Neural progenitor cell (in vitro differentiated cells): ENCODE measurements around the gene ELAVL4. TPM values are rescaled to one million over a fixed set of nuclear protein-coding genes. Genes with fewer than 3 reads are reported as not detected.

Experiments
- DNase-seq: peaks from one replicate; pipeline ENCODE4 v3.0.0-alpha.2; 2016; ENCODE audit warnings: low spot score
- H2AFZ ChIP-seq: fragments of 200-600 bp; sonication (generic); replicated peaks from 2 replicates; pipeline ENCODE4 v1.6.1; 2016; ENCODE audit warnings: antibody characterized with exemption
- H3F3A ChIP-seq: fragments of 200-600 bp; sonication (generic); 2 replicates; pipeline ENCODE4 v1.6.1; 2016; ENCODE audit warnings: antibody characterized with exemption, low read depth
- H3K27ac ChIP-seq: fragments of 200-600 bp; sonication (generic); 2 replicates; pipeline ENCODE4 v1.5.1; 2016; ENCODE audit warnings: mild to moderate bottlenecking
- H3K27me3 ChIP-seq: fragments of 200-600 bp; sonication (generic); 2 replicates; pipeline ENCODE4 v1.6.1; 2016; ENCODE audit warnings: mild to moderate bottlenecking, moderate library complexity
- H3K36me3 ChIP-seq: fragments of 200-600 bp; sonication (generic); 2 replicates; pipeline ENCODE4 v1.5.1; 2016
- H3K4me1 ChIP-seq: fragments of 200-600 bp; sonication (generic); 2 replicates; pipeline ENCODE4 v1.6.1; 2016; ENCODE audit warnings: mixed run types
- H3K4me2 ChIP-seq: fragments of 200-600 bp; sonication (generic); 2 replicates; pipeline ENCODE4 v1.6.1; 2016
- H3K4me3 ChIP-seq: fragments of 200-600 bp; sonication (generic); 2 replicates; pipeline ENCODE4 v1.5.1; 2016
- H3K79me2 ChIP-seq: fragments of 200-600 bp; sonication (generic); 2 replicates; pipeline ENCODE4 v1.6.1; 2016; ENCODE audit warnings: low read depth
- H3K9ac ChIP-seq: fragments of 200-600 bp; sonication (generic); 2 replicates; pipeline ENCODE4 v1.6.1; 2016
- H3K9me3 ChIP-seq: fragments of 200-600 bp; sonication (generic); 2 replicates; pipeline ENCODE4 v1.5.1; 2016; ENCODE audit warnings: low read depth
- H4K20me1 ChIP-seq: fragments of 200-600 bp; sonication (generic); 2 replicates; pipeline ENCODE4 v1.6.1; 2016; ENCODE audit warnings: low read depth
- H3K27ac Mint-ChIP-seq: 3 replicates; pipeline ENCODE4 v1.8.0; 2021; ENCODE audit warnings: mixed read lengths
- H3K27me3 Mint-ChIP-seq: 2 replicates; pipeline ENCODE4 v1.8.0; 2022; ENCODE audit warnings: low read depth, mild to moderate bottlenecking, inconsistent platforms, moderate library complexity, mixed read lengths; ENCODE audit not compliant: insufficient read depth
- H3K36me3 Mint-ChIP-seq: 3 replicates; pipeline ENCODE4 v1.8.0; 2021; ENCODE audit warnings: mixed read lengths
- H3K4me1 Mint-ChIP-seq: 3 replicates; pipeline ENCODE4 v1.8.0; 2021; ENCODE audit warnings: mixed read lengths
- H3K4me3 Mint-ChIP-seq: 3 replicates; pipeline ENCODE4 v1.8.0; 2021; ENCODE audit warnings: mild to moderate bottlenecking, moderate library complexity, mixed read lengths
- H3K9me3 Mint-ChIP-seq: 3 replicates; pipeline ENCODE4 v1.8.0; 2020; ENCODE audit warnings: mixed read lengths
- CTCF ChIP-seq: fragments of 200-600 bp; sonication (generic); IDR thresholded peaks from 2 replicates; pipeline ENCODE4 v1.5.1; 2017; ENCODE audit warnings: antibody characterized with exemption, mild to moderate bottlenecking
- EZH2 ChIP-seq: fragments of 200-600 bp; sonication (generic); IDR thresholded peaks from 2 replicates; pipeline ENCODE4 v1.6.1; 2017; ENCODE audit warnings: antibody characterized with exemption, mild to moderate bottlenecking, moderate library complexity
- EZH2phosphoT487 ChIP-seq: fragments of 200-600 bp; sonication (generic); IDR thresholded peaks from 2 replicates; pipeline ENCODE4 v1.6.1; 2017; ENCODE audit warnings: antibody characterized with exemption
- total RNA-seq: library from RNA; depleted of rRNA; stranded (reverse); fragments of >200 nt; gene quantifications from 2 replicates; pipeline ENCODE4 v1.2.3, GENCODE V29; 2015; ENCODE audit warnings: low replicate concordance

The ELAVL4 gene
- total RNA-seq, 1 donor from 2014 or later, result not detected

- Mint-ChIP-seq H3K9me3 (no peaks in the 10 kb centered on the region), H3K4me1 (peaks cover 5% of the 10 kb centered on the region), H3K4me3 (no peak overlapping the region), H3K27me3 (peaks cover 4% of the 10 kb centered on the region), H3K27ac (no peak overlapping the region), H3K36me3 (no peaks in the 10 kb centered on the region)
- H3K9ac ChIP-seq, result no peak overlapping the region
- H3K9me3 ChIP-seq, result peaks cover 30% of the 10 kb centered on the region
- no peaks in the 10 kb centered on the region for H3K27me3 ChIP-seq
- H3K4me2 ChIP-seq, result no peak overlapping the region
- DNase-seq, result no peak
- H3K4me3 ChIP-seq, result no peak overlapping the region
- no peak overlapping the region for H3K27ac ChIP-seq
- H2AFZ ChIP-seq, result no peak overlapping the region
- TF ChIP-seq CTCF, result no peak
- TF ChIP-seq EZH2phosphoT487, result no peak
- TF ChIP-seq EZH2, result no peak
- H3K79me2 ChIP-seq, result no peaks in the 10 kb centered on the region
- no peaks in the 10 kb centered on the region for H3K36me3 ChIP-seq
- no peaks in the 10 kb centered on the region for H4K20me1 ChIP-seq
- H3K4me1 ChIP-seq, result no peaks in the 10 kb centered on the region
- H3F3A ChIP-seq, result no peaks in the 10 kb centered on the region
These were observed 10.9 kb upstream of the ELAVL4 start for GRCh38 chr1:50097791-50098190.

GRCh38 chr1:50098591-50099021 is 10.1 kb upstream of the ELAVL4 start:
- H2AFZ ChIP-seq, result no peak overlapping the region
- no peaks in the 10 kb centered on the region for H3F3A ChIP-seq
- no peaks in the 10 kb centered on the region for H3K36me3 ChIP-seq
- no peaks in the 10 kb centered on the region for H4K20me1 ChIP-seq
- Mint-ChIP-seq H3K27me3 (peaks cover 4% of the 10 kb centered on the region), H3K36me3 (no peaks in the 10 kb centered on the region), H3K4me3 (no peak overlapping the region), H3K9me3 (no peaks in the 10 kb centered on the region), H3K4me1 (peaks cover 5% of the 10 kb centered on the region), H3K27ac (no peak overlapping the region)
- peaks cover 26% of the 10 kb centered on the region for H3K9me3 ChIP-seq
- TF ChIP-seq EZH2, result no peak
- no peak for TF ChIP-seq CTCF
- no peak for TF ChIP-seq EZH2phosphoT487
- no peak for DNase-seq
- H3K4me1 ChIP-seq, result no peaks in the 10 kb centered on the region
- H3K27me3 ChIP-seq, result no peaks in the 10 kb centered on the region
- no peak overlapping the region for H3K4me3 ChIP-seq
- H3K9ac ChIP-seq, result no peak overlapping the region
- H3K27ac ChIP-seq, result no peak overlapping the region
- H3K4me2 ChIP-seq, result no peak overlapping the region
- H3K79me2 ChIP-seq, result no peaks in the 10 kb centered on the region

GRCh38 chr1:50099654-50100053 is 9.1 kb upstream of the ELAVL4 start:
- H3K36me3 ChIP-seq, result no peaks in the 10 kb centered on the region
- H3K27me3 ChIP-seq, result no peaks in the 10 kb centered on the region
- H3F3A ChIP-seq, result no peaks in the 10 kb centered on the region
- H3K4me1 ChIP-seq, result no peaks in the 10 kb centered on the region
- H3K27ac Mint-ChIP-seq, result no peak overlapping the region
- peaks cover 4% of the 10 kb centered on the region for H3K27me3 Mint-ChIP-seq
- no peaks in the 10 kb centered on the region for H4K20me1 ChIP-seq
- H3K27ac ChIP-seq, result no peak overlapping the region
- H3K4me3 Mint-ChIP-seq, result no peak overlapping the region
- no peak overlapping the region for H3K9ac ChIP-seq
- no peak overlapping the region for H3K4me3 ChIP-seq
- no peak for DNase-seq
- no peak overlapping the region for H2AFZ ChIP-seq
- peaks cover 5% of the 10 kb centered on the region for H3K4me1 Mint-ChIP-seq
- no peaks in the 10 kb centered on the region for H3K9me3 Mint-ChIP-seq
- H3K4me2 ChIP-seq, result no peak overlapping the region
- TF ChIP-seq CTCF (no peak), EZH2 (no peak), EZH2phosphoT487 (no peak)
- no peaks in the 10 kb centered on the region for H3K36me3 Mint-ChIP-seq
- no peaks in the 10 kb centered on the region for H3K79me2 ChIP-seq
- H3K9me3 ChIP-seq, result peaks cover 23% of the 10 kb centered on the region
